ENCODE data around the gene CRTAC1.

GRCh38 chr10:97991871-97992270 lies 38.5 kb downstream of the CRTAC1 start:
- TF ChIP-seq, protein P1, sequence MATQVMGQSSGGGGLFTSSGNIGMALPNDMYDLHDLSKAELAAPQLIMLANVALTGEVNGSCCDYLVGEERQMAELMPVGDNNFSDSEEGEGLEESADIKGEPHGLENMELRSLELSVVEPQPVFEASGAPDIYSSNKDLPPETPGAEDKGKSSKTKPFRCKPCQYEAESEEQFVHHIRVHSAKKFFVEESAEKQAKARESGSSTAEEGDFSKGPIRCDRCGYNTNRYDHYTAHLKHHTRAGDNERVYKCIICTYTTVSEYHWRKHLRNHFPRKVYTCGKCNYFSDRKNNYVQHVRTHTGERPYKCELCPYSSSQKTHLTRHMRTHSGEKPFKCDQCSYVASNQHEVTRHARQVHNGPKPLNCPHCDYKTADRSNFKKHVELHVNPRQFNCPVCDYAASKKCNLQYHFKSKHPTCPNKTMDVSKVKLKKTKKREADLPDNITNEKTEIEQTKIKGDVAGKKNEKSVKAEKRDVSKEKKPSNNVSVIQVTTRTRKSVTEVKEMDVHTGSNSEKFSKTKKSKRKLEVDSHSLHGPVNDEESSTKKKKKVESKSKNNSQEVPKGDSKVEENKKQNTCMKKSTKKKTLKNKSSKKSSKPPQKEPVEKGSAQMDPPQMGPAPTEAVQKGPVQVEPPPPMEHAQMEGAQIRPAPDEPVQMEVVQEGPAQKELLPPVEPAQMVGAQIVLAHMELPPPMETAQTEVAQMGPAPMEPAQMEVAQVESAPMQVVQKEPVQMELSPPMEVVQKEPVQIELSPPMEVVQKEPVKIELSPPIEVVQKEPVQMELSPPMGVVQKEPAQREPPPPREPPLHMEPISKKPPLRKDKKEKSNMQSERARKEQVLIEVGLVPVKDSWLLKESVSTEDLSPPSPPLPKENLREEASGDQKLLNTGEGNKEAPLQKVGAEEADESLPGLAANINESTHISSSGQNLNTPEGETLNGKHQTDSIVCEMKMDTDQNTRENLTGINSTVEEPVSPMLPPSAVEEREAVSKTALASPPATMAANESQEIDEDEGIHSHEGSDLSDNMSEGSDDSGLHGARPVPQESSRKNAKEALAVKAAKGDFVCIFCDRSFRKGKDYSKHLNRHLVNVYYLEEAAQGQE (IDR thresholded peaks at IDR 0.05; ENCODE audit: low read depth, low read length): peak; percentile 96
- TF ChIP-seq POLR2AphosphoS5 (IDR thresholded peaks at IDR 0.05; ENCODE audit: low read depth, low read length): no peak
- TF ChIP-seq USF2 (IDR thresholded peaks at IDR 0.05; ENCODE audit: borderline replicate concordance, low read depth, low read length): no peak
- no peak for TF ChIP-seq NFIC (IDR thresholded peaks at IDR 0.05; ENCODE audit: borderline replicate concordance)
- TF ChIP-seq, protein P2, sequence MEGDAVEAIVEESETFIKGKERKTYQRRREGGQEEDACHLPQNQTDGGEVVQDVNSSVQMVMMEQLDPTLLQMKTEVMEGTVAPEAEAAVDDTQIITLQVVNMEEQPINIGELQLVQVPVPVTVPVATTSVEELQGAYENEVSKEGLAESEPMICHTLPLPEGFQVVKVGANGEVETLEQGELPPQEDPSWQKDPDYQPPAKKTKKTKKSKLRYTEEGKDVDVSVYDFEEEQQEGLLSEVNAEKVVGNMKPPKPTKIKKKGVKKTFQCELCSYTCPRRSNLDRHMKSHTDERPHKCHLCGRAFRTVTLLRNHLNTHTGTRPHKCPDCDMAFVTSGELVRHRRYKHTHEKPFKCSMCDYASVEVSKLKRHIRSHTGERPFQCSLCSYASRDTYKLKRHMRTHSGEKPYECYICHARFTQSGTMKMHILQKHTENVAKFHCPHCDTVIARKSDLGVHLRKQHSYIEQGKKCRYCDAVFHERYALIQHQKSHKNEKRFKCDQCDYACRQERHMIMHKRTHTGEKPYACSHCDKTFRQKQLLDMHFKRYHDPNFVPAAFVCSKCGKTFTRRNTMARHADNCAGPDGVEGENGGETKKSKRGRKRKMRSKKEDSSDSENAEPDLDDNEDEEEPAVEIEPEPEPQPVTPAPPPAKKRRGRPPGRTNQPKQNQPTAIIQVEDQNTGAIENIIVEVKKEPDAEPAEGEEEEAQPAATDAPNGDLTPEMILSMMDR (IDR thresholded peaks at IDR 0.05): no peak
- TF ChIP-seq RFX5 (IDR thresholded peaks at IDR 0.05; ENCODE audit: low read length): no peak
- TF ChIP-seq EP300 (IDR thresholded peaks at IDR 0.05; ENCODE audit: borderline replicate concordance in 1 of 2, low read depth in 1 of 2, low read length in 1 of 2): no peak
- TF ChIP-seq, protein P3, sequence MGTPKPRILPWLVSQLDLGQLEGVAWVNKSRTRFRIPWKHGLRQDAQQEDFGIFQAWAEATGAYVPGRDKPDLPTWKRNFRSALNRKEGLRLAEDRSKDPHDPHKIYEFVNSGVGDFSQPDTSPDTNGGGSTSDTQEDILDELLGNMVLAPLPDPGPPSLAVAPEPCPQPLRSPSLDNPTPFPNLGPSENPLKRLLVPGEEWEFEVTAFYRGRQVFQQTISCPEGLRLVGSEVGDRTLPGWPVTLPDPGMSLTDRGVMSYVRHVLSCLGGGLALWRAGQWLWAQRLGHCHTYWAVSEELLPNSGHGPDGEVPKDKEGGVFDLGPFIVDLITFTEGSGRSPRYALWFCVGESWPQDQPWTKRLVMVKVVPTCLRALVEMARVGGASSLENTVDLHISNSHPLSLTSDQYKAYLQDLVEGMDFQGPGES (IDR thresholded peaks at IDR 0.05; ENCODE audit: low read depth, low read length): no peak
- no peak for TF ChIP-seq FOXM1 (IDR thresholded peaks at IDR 0.05; ENCODE audit: low read depth)
- no peak for TF ChIP-seq PBX3 (IDR thresholded peaks at IDR 0.05)
